Stimulated activated CD8-positive, alpha-beta memory T cell treated with anti-CD3 and anti-CD28 coated beads, Interleukin-7, amount 100 ng/mL, for 1 hour (primary cell): ENCODE results near the gene ARAP1.

Experiments used
- DNase-seq, 2 donors: peaks; one replicate each; pipeline ENCODE4 v3.0.0-alpha.2; 2020; ENCODE audit warnings: low read depth in 2 of 2

The ARAP1 gene

GRCh38 chr11:72779495-72780128 lies 27.4 kb upstream of the ARAP1 start:
- no peak for DNase-seq

GRCh38 chr11:72778535-72779494 lies 26.6 kb upstream of the ARAP1 start:
- DNase-seq: no peak

- DNase-seq: no peak
Observed at GRCh38 chr11:72777755-72778278, 25.6 kb upstream of the ARAP1 start.

DNA sequence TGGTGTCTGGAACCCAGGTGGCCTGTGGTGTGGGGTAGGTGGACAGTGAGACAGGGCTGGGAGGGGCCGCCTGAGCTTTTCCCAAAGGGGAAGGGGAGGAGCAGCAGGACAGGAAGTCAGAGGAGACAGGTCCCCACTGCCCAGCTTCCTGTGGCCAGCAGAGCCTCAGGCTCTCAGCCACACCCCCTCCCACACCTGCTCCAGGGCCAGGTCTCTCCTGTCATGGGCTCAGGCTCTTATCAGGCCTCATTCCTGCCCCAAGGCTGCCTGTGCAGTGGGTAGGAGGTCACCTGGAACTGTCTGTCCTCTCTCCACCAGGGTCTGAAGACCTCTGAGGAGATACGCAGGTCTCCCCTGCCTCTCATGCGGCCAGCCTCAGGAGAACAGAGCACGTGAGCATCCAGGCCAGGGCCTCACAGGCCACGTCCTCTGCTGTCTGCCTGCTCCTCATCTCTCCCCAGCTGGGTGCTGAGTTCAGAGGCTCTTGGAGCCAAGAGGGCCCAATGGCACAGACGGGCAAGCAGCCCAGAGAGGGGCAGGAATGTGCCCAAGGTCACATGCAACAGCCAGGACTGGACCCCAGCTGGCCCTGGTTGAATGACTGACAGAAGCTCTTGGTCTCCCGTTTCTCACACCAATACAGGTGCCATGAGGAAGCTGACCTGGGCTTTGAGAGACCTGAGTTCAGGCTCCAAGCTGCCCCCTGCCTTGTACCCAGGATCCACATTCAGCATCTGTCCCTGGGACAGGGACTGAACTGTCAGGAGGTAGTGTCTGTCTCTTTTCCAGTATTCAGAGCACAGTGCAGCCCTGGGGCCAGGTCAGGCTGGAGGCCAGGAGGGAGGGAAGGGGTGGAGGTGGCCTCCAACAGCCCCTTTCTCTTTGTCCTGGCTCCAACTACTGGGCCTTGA lies 24.9 kb upstream of the ARAP1 start:
- DNase-seq: no peak

DNA sequence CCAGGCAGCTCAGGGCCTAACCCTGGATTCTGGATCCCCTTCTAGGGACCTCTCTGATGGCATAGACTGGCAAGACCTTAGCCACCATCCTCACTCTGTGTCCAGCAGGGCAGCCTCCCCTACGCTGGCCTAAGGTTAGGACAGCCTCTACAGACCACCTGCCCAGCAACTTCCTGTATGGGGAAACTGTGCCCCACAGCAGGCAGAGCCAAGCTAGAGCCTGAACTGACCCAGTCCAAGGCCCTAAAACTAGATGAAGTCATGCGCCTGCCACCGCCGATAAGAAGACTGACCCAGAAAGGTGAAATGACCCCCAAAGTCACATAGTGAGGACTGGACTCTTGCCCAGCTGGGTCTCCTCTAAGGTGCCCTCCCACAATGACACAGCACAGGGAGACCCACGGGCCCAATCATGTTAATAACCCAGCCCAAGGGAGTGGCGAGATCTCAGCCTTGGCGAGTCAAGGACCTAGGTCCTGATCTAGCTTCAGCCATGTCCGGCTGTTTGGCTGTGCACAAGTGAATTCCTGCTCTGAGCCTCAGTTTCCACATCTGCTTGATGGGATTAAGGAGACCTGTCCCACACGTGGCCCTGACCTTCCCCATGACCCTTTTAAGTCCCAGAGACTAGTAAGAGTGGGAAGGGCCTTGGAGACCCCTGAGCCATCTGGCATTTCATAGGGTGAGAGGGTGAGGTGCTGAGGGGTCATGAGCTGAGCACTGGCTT lies 24.1 kb upstream of the ARAP1 start:
- no peak for DNase-seq

DNA sequence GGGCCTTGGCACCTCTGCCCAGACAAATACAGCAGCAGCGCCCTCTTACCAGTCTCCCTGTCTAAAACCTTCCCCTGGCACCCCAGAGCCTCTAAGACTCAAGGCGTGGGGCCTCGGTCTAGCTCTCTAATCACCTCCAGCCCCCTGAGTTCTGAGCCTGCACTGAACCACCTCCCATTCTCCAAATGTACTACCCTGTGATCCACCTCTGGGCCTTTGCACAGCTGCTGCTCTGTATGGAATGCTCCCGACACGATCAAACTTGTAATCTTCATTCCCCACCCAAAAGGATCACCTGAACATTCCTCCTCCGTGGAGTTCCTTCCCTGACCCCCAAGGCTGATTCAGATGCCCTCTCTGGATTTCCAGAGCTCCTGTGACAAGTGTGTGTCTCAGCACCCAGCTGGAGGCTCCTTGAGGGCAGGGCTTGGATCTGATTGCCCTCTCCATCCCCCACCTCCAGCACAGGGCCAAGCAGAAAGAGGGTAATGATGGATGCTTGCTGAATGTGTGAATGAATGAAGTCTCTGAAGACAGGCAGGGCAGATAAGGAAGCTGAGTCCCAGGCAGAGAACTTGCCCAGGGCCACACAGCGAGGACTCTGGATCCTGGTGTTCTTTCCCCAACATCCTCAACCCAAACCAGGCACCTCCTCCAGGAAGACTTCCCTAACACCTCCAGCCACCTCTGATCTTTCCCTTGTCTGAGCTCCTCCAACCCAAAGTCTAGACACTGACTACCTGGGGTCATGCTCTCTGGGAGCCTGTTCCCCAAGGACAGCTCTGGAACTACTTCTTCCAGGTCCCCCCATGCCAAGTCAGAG lies 23.3 kb upstream of the ARAP1 start:
- DNase-seq: no peak

GRCh38 chr11:72774499-72774898 lies 22.3 kb upstream of the ARAP1 start:
- no peak for DNase-seq

DNA sequence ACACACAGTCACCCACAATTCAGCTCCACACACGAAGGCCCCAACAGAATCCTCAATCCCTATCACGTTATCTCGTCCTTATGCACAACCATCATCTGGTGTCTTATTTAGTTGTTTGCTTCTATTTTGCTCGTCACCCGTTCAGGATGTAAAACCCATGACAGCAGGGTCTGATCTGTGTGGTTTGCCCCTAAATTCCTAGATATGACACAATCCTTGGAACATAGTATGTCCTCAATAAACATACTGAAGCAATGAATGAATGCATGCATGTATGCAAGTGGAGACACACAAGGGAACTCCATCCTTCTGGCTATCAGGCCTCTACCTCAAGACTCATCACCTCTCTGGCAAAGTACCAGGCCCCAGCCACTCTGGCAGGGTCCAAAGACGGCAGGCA lies 21.5 kb upstream of the ARAP1 start:
- DNase-seq: no peak

- DNase-seq: no peak
Observed at GRCh38 chr11:72773291-72773690, 21.1 kb upstream of the ARAP1 start.

DNA sequence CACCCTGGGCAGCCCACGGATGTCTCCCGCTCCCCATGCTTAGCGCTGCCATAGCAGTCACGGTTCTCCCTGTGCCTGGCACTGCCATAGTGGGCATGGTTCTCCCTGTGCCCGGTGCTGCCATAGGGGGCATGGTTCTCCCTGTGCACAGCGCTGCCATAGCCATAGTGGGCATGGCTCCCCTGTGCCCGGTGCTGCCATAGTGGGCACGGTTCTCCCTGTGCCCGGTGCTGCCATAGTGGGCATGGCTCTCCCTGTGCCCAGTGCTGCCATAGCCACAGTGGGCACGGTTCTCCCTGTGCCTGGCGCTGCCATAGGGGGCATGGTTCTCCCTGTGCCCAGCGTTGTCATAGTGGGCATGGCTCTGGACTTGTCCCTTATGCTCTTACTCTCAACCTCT lies 19.9 kb upstream of the ARAP1 start:
- no peak for DNase-seq

DNA sequence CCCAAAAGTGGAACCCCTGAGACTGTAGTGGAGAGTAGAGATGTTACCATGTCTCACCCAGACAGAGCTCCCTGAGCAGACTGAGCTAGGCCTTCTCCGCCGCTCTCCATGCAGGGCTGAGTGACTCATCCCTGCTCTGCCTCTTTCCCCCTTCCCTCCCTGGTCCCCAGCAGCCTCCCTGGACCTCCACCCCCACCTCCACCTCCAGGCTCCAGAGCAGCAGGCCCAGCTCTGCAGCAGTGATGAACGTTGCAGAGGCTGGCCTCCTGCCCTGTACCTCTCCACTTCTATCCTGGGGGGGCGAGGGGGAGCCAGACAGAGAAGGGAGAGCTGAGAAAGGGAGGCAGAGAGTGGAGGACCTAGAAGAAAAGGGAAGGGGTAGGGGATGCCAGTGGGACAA lies 19.3 kb upstream of the ARAP1 start:
- no peak for DNase-seq

- no peak for DNase-seq
Observed at GRCh38 chr11:72770799-72771198, 18.6 kb upstream of the ARAP1 start.

GRCh38 chr11:72769680-72770079 lies 17.5 kb upstream of the ARAP1 start:
- no peak for DNase-seq

DNA sequence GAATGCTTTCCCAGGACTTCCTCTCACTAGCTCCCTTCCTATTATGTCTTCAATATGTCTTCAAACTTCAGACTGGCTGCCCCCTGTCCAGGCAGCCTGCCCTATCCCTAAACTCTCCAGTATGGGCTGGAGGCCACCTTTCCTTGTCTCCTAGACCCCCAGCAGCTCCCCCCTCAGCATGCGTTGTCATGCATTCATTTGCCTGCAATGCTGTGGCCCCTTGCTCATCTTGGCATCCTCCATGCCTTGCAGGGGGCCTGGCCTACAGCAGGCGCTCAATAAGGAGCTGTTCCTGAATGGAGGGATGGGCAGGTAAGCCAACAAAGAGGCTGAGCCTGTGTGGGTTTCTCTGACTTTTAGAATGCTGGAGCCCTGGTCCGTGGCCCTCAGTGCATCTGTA lies 16.4 kb upstream of the ARAP1 start:
- no peak for DNase-seq

DNA sequence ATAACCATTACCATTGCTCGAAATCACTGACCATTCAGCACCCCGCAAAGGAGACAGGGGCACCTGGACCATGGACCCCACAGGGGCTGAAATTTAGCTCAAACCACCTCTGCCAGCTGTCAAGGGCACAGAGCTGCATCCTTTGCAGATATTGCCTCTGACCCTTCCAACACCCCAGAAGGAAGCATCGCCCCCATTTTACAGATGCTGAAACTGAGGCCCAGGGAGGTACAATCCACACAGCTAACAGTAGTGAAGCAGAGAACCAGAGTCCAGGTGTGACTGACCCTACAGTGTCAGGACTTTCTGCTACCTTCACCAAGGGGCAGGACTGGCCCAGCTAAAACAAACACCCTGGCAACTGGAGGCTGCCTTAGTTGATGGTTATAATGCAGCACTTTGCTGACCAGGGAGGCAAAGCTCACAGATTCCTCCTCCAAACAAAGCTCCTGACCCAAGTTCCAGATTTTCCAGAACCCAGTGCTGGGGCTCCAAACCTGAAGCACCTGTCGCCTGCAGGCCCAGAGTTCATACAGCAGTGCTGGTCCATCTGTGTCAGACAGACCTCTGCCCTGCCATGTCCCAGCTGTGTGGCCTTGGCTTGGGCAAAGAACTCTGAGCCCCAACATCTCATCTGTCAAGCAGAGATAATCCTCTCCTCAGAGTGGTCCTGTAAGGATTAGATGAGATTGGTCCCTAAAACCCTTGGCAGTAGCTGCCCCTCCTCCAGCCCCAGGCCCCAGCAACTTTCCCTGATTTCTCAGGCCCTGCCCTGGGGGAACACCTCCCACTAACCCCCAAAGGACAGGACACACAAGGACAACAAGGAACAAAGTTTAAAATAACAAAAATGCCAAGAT lies 15.2 kb upstream of the ARAP1 start:
- no peak for DNase-seq

DNA sequence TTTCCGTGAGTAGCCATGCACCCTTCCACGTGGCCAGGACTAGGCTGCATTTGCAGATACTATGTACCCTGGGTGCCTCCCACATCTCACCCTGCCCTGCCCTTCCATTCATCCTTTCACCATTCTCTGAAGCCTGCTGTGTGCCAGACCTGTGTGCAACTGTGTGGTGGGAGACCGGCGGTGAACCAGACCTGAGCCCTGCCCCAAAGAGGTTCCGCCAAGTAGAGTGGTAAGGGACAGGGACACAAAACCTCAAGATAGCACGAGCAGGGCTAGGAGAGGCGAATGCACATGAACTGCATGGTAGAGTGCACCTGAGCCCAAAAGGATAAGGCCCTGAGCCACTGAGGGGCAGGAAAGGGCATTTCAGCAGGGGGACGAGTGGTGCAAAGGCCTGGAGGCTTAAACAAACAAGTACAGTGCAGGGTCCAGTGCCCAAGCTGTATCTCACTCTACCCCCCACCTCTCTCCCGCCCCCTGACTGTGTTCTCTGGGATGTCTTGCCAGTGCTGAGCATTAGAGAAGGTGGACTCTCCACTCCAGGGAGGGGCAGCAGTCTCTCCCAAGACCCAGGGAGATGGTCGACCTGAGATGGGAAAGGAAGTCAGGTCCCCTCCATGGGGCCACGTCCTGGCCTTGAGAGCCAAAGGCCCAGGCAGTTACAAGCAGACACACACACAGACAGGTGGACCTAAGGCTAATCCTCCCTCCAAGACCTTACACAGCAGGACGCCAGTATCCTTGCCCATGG lies 14.1 kb upstream of the ARAP1 start:
- DNase-seq: no peak

- DNase-seq: no peak
Observed at GRCh38 chr11:72764503-72764902, 12.3 kb upstream of the ARAP1 start.

GRCh38 chr11:72763823-72764222 lies 11.6 kb upstream of the ARAP1 start:
- no peak for DNase-seq
